DND-41 (cell line): ENCODE results near the gene BRD7.

Experiments used
- ATAC-seq: fragments of 200-7000 bp; cut with Tn5 transposase; 3 replicates; pipeline ENCODE4 v1.9.1; 2021; ENCODE audit warnings: low read depth; ENCODE audit not compliant: insufficient read depth
- DNase-seq: peaks from one replicate; pipeline ENCODE4 v3.0.0-alpha.2; 2020
- H2AFZ ChIP-seq: 2 replicates; pipeline ENCODE4 v1.6.0; 2012; ENCODE audit warnings: low read depth, low read length
- H3K27ac ChIP-seq: 2 replicates; pipeline ENCODE4 v1.5.1; 2012; ENCODE audit warnings: low read length, inconsistent platforms
- H3K27me3 ChIP-seq: fragments of 200-600 bp; sonication (generic); 2 replicates; pipeline ENCODE4 v1.6.0; 2012; ENCODE audit warnings: low read length, mild to moderate bottlenecking, inconsistent platforms; ENCODE audit not compliant: insufficient read depth, poor library complexity
- H3K36me3 ChIP-seq: 2 replicates; pipeline ENCODE4 v1.5.1; 2012; ENCODE audit warnings: low read length, inconsistent platforms; ENCODE audit not compliant: insufficient read depth
- H3K4me1 ChIP-seq: 2 replicates; pipeline ENCODE4 v1.5.1; 2012; ENCODE audit warnings: mild to moderate bottlenecking, low read length; ENCODE audit not compliant: insufficient read depth
- H3K4me2 ChIP-seq: 2 replicates; pipeline ENCODE4 v1.6.0; 2012; ENCODE audit warnings: mild to moderate bottlenecking, moderate library complexity, low read length, inconsistent platforms; ENCODE audit not compliant: insufficient read depth
- H3K4me3 ChIP-seq, 2 experiments: fragments of 200-600 bp in 1 of 2; shearing (Covaris generic) in 1 of 2; 2 replicates each; pipeline ENCODE4 v1.5.1; 2012 to 2016; ENCODE audit warnings: inconsistent platforms in 2 of 2, low read length in 2 of 2, mild to moderate bottlenecking in 2 of 2, low read depth in 1 of 2, moderate library complexity in 1 of 2
- H3K79me2 ChIP-seq: 2 replicates; pipeline ENCODE4 v1.6.0; 2012; ENCODE audit warnings: low read length, inconsistent platforms; ENCODE audit not compliant: insufficient read depth
- H3K9ac ChIP-seq: 2 replicates; pipeline ENCODE4 v1.6.0; 2012; ENCODE audit warnings: low read depth, mild to moderate bottlenecking, inconsistent platforms, low read length, moderate library complexity
- H3K9me3 ChIP-seq: 2 replicates; pipeline ENCODE4 v1.5.1; 2012; ENCODE audit warnings: low read length, moderate library complexity, mild to moderate bottlenecking, inconsistent platforms; ENCODE audit not compliant: insufficient read depth, severe bottlenecking
- H4K20me1 ChIP-seq: 2 replicates; pipeline ENCODE4 v1.6.0; 2012; ENCODE audit warnings: low read length; ENCODE audit not compliant: insufficient read depth
- EZH2 ChIP-seq: IDR thresholded peaks from 3 replicates; pipeline ENCODE4 v1.6.1; 2012; ENCODE audit warnings: borderline replicate concordance, low read depth, mild to moderate bottlenecking, moderate library complexity, low read length, inconsistent platforms; ENCODE audit not compliant: severe bottlenecking
- TF ChIP-seq, protein P1 (sequence below): IDR thresholded peaks from 2 replicates; pipeline ENCODE4 v1.5.1; 2012; ENCODE audit warnings: borderline replicate concordance, low read length, moderate library complexity, mild to moderate bottlenecking; ENCODE audit not compliant: poor library complexity, severe bottlenecking; ENCODE audit errors: extremely low read depth

Gene BRD7

DNA sequence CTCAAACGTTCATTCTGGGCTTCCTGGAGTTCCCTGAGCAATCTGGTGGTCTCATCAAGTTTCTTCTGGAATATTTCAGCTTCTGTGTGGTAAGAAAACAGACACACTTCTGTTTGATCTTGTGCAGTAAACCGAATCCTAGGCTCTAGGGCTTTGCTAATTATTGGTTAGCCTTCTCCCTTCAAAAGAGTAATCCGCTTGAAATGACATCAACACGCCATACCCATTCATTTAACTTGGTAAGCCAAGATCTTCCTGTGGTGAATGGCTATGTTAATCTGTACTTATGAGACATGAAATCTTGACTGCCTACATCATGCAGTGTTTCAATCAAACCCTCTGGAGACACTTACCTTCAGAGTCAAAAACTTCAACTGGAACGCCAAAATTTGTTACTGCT is 48.5 kb downstream of the BRD7 start:
- ATAC-seq (no peak), DNase-seq (no peak)
- no peaks in the 10 kb centered on the region for H3K9me3 ChIP-seq
- H3K27ac ChIP-seq: no peak overlapping the region
- H3K4me1 ChIP-seq: no peaks in the 10 kb centered on the region
- H3K27me3 ChIP-seq: no peaks in the 10 kb centered on the region
- H3K4me2 ChIP-seq: no peak overlapping the region
- no peaks in the 10 kb centered on the region for H3K79me2 ChIP-seq
- no peak overlapping the region for H3K9ac ChIP-seq
- no peak for TF ChIP-seq EZH2
- TF ChIP-seq, protein P1, sequence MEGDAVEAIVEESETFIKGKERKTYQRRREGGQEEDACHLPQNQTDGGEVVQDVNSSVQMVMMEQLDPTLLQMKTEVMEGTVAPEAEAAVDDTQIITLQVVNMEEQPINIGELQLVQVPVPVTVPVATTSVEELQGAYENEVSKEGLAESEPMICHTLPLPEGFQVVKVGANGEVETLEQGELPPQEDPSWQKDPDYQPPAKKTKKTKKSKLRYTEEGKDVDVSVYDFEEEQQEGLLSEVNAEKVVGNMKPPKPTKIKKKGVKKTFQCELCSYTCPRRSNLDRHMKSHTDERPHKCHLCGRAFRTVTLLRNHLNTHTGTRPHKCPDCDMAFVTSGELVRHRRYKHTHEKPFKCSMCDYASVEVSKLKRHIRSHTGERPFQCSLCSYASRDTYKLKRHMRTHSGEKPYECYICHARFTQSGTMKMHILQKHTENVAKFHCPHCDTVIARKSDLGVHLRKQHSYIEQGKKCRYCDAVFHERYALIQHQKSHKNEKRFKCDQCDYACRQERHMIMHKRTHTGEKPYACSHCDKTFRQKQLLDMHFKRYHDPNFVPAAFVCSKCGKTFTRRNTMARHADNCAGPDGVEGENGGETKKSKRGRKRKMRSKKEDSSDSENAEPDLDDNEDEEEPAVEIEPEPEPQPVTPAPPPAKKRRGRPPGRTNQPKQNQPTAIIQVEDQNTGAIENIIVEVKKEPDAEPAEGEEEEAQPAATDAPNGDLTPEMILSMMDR: no peak
- H3K36me3 ChIP-seq: peaks cover 97% of the 10 kb centered on the region
- H4K20me1 ChIP-seq: peaks cover 4% of the 10 kb centered on the region; the same call in 1 of the 2 replicates
- H2AFZ ChIP-seq: no peak overlapping the region
- H3K4me3 ChIP-seq: no peak overlapping the region

DNA sequence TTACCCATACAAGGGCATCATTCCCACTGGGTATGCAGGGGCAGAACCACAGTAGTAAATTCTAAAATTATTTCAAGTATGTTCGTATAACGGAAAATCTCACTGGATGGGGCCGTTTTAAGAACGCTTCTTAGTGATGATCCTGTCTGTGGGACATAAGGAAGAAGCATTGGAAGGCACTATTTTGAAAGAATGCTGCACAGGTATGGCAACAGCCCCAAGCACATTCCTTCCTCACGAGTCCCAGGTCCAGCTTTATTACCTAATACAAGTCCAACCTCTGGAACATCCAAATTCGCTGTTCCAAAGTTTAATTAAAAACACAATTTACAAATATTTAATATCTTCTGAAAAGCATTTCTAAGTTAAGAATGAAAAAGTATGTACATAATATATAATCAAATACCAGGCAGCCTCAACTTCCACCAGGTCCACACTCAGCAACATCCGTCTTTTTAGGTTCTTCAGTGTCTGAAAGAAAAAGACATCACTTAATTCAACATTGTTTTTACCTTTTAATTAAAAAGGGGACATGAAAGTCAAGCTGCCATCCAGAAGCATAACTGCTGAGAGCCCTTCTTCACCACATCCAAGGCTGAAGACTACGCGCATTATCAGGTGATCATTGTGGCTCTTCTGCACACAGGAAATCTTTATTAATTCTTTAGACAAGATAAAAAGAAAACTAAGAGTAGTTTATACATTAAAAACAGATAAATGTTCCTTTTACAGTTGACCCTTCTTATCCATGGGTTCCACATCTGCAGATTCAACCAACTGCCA is 49.8 kb downstream of the BRD7 start:
- no peaks in the 10 kb centered on the region for H3K4me1 ChIP-seq
- ATAC-seq (peak; percentile 35; the same call in 1 of the 3 replicates), DNase-seq (no peak)
- no peak overlapping the region for H3K27ac ChIP-seq
- no peak overlapping the region for H3K4me2 ChIP-seq
- no peaks in the 10 kb centered on the region for H3K79me2 ChIP-seq
- H4K20me1 ChIP-seq: no peaks in the 10 kb centered on the region; the same call in 1 of the 2 replicates
- H3K27me3 ChIP-seq: no peaks in the 10 kb centered on the region
- H2AFZ ChIP-seq: no peak overlapping the region
- peaks cover 97% of the 10 kb centered on the region for H3K36me3 ChIP-seq
- H3K9ac ChIP-seq: no peak overlapping the region
- H3K9me3 ChIP-seq: no peaks in the 10 kb centered on the region
- H3K4me3 ChIP-seq: no peak overlapping the region
- no peak for TF ChIP-seq EZH2
- TF ChIP-seq, protein P1: no peak

DNA sequence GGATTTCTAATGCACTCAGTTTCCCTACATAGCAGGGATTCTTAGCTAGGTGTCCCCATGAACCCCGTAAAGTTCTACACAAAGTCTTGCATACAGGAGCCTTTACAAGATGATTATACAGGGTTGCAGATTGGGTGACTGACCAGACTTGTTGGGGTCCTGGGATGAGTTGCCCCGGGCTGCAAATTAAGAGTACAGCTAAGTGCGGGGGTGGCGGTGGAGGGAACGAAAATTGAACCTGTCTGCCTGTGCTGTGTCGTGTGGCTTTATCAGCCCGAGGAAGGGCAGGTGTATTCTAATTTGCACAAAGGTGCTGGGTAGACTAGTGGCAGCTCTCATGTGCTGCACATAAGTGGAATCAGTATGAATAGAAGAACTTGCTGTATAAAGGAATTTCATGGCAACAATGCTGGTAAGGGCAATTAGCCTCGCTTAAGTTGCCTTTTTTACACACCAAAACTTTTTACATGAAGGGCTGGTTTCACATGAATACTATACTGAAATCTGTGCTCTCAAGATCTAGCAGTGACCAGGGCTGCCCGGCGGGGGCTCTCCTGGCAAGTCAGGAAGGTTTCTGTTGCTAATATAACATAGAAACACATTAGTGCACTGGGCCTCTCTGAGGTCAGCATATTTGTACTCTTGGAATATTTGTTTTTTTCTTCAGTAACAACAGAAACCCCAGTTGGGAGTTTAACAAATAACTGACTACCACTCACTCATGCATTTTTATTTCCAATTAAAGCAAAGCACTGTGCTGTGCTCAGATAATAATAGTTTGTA is 51.7 kb downstream of the BRD7 start:
- Histone ChIP-seq H4K20me1 (peaks cover 3% of the 10 kb centered on the region; the same call in 1 of the 2 replicates), H3K27me3 (no peaks in the 10 kb centered on the region), H3K4me2 (no peak overlapping the region), H2AFZ (no peak overlapping the region), H3K36me3 (peaks cover 96% of the 10 kb centered on the region), H3K9ac (no peak overlapping the region), H3K4me3 (no peak overlapping the region), H3K4me1 (no peaks in the 10 kb centered on the region), H3K79me2 (no peaks in the 10 kb centered on the region), H3K27ac (no peak overlapping the region), H3K9me3 (no peaks in the 10 kb centered on the region)
- TF ChIP-seq EZH2: no peak
- TF ChIP-seq, protein P1: no peak
- DNase-seq: no peak
- no peak for ATAC-seq
